Measurements from ENCODE around the gene NUP210L. TPM values are rescaled to one million over a fixed set of nuclear protein-coding genes. Genes with fewer than 3 reads are reported as not detected.
"Not testable (repeated sequence)": the region's sequence is repeated elsewhere in the genome, so short reads cannot be mapped to it uniquely, and the experiment has no call there.

NUP210L gene
- total and polyA plus RNA-seq, 2 donors (not counting 3 experiments of a cell fraction or from before 2014, with no cell fraction given), result 0.01 to 0.07 TPM

DNA sequence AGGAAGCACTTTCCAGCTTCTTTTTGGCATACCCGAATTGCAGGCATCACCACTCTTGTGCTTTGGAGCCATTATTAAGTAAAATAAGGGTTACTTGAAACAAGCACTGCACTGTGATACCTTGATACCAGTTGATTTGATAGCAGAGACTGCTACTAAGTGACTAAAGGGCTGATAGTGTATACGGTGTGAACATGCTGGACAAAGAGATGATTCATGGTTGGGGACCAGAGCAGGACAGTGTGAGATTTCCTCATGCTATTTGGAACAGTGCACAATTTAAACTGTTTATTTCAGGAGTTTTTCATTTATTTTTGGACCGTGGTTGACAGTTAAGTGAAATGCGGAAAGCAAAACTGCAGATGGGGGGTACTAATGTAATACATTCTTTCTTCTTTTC lies 154.5 kb downstream of the NUP210L start:
- no peaks in the 10 kb centered on the region for H4K20me1 ChIP-seq (replicated peaks; ENCODE audit: control insufficient read depth, extremely low read depth, insufficient read depth, low read length)
- no peaks in the 10 kb centered on the region for H3K36me3 ChIP-seq (ENCODE audit: control insufficient read depth in 2 of 2, extremely low read depth in 1 of 2, insufficient read depth in 2 of 2, low read length in 2 of 2)
- no peak overlapping the region for H3K4me2 ChIP-seq (ENCODE audit: insufficient read depth, low read length)
- ChIA-PET CTCF (no interaction called here), POLR2A (interaction anchor here (2.1 kb wide), 1 partner anchor 10 kb away, joined by 6 read pairs; the partner anchor contains the start of gene RPS27)
- no TSS peak for BruUV-seq (replicated peaks)
- no peaks in the 10 kb centered on the region for H3K4me1 ChIP-seq (ENCODE audit: control insufficient read depth, extremely low read depth, insufficient read depth, low read length)
- no peaks in the 10 kb centered on the region for H3K9me3 ChIP-seq (replicated peaks; ENCODE audit: control insufficient read depth, insufficient read depth, low read length)
- no peak overlapping the region for H3K27ac ChIP-seq (ENCODE audit: insufficient read depth, low read depth, low read length)
- H3K9ac ChIP-seq (replicated peaks; ENCODE audit: extremely low read depth, insufficient read depth, low read length), result no peak overlapping the region
- no peaks in the 10 kb centered on the region for H3K27me3 ChIP-seq (ENCODE audit: control insufficient read depth in 2 of 2, insufficient read depth in 2 of 2, low read length in 2 of 2)
- H3K4me3 ChIP-seq (replicated peaks in 1 of 3; ENCODE audit: insufficient read depth in 1 of 3, low read depth in 1 of 3, low read length in 3 of 3), result no peak overlapping the region
- DNase-seq (ENCODE audit: low read depth, low spot score) (no peak), FAIRE-seq (no peak)
- no peak for TF ChIP-seq JUN (IDR thresholded peaks at IDR 0.05; ENCODE audit: borderline replicate concordance, insufficient read depth, insufficient read length, low read depth)
- no peak for TF ChIP-seq FOS (IDR thresholded peaks at IDR 0.05; ENCODE audit: borderline replicate concordance, insufficient read depth, low read length)
- no peak for TF ChIP-seq GATA2 (IDR thresholded peaks at IDR 0.05; ENCODE audit: insufficient read depth, insufficient read length, low read depth, low read length)
- TF ChIP-seq POLR2AphosphoS5 (IDR thresholded peaks at IDR 0.05; ENCODE audit: insufficient read depth, low read depth, low read length), result no peak
- TF ChIP-seq, protein P1, sequence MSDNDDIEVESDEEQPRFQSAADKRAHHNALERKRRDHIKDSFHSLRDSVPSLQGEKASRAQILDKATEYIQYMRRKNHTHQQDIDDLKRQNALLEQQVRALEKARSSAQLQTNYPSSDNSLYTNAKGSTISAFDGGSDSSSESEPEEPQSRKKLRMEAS (IDR thresholded peaks at IDR 0.05; ENCODE audit: insufficient read depth, insufficient read length), result no peak
- H2AFZ ChIP-seq (ENCODE audit: low read depth, low read length), result no peak overlapping the region
- no peaks in the 10 kb centered on the region for H3K9me1 ChIP-seq (replicated peaks; ENCODE audit: control insufficient read depth, extremely low read depth, insufficient read depth, low read length)
- dilution Hi-C loops (cut with MboI; ENCODE audit: extremely low pct_ligation_motif_present, low sequenced_read_pairs), result no loop called here
- intact Hi-C loops (cut with micrococcal nuclease), result no loop called here
- H3K79me2 ChIP-seq (ENCODE audit: control insufficient read depth, insufficient read depth, low read length), result no peaks in the 10 kb centered on the region

GRCh38 chr1:153996882-153997281 lies 158.0 kb downstream of the NUP210L start:
- H4K20me1 ChIP-seq (replicated peaks; ENCODE audit: control insufficient read depth, extremely low read depth, insufficient read depth, low read length); POLR2A ChIA-PET; CTCF ChIA-PET; FAIRE-seq; dilution Hi-C loops (cut with MboI; ENCODE audit: extremely low pct_ligation_motif_present, low sequenced_read_pairs); H3K9me1 ChIP-seq (replicated peaks; ENCODE audit: control insufficient read depth, extremely low read depth, insufficient read depth, low read length); H3K9ac ChIP-seq (replicated peaks; ENCODE audit: extremely low read depth, insufficient read depth, low read length); H3K79me2 ChIP-seq (ENCODE audit: control insufficient read depth, insufficient read depth, low read length); BruUV-seq (replicated peaks); H2AFZ ChIP-seq (ENCODE audit: low read depth, low read length); H3K27me3 ChIP-seq (ENCODE audit: control insufficient read depth in 2 of 2, insufficient read depth in 2 of 2, low read length in 2 of 2); H3K4me2 ChIP-seq (ENCODE audit: insufficient read depth, low read length); H3K27ac ChIP-seq (ENCODE audit: insufficient read depth, low read depth, low read length); H3K4me3 ChIP-seq (replicated peaks in 1 of 3; ENCODE audit: insufficient read depth in 1 of 3, low read depth in 1 of 3, low read length in 3 of 3); DNase-seq (ENCODE audit: low read depth, low spot score); H3K36me3 ChIP-seq (ENCODE audit: control insufficient read depth in 2 of 2, extremely low read depth in 1 of 2, insufficient read depth in 2 of 2, low read length in 2 of 2); H3K9me3 ChIP-seq (replicated peaks; ENCODE audit: control insufficient read depth, insufficient read depth, low read length): not testable (repeated sequence)
- intact Hi-C loops (cut with micrococcal nuclease), result loop anchor here (10.0 kb wide), 1 partner anchor 158 kb away; the partner anchor contains the start of gene NUP210L
- H3K4me1 ChIP-seq (ENCODE audit: control insufficient read depth, extremely low read depth, insufficient read depth, low read length), result peaks cover 10% of the 10 kb centered on the region

All from endothelial cell of umbilical vein (primary cell).